Calu3 (cell line): ENCODE measurements around the gene FSIP1. TPM values are rescaled to one million over a fixed set of nuclear protein-coding genes. Genes with fewer than 3 reads are reported as not detected.

Experiments used
- BruUV-seq: library from RNA; stranded (reverse); fragments of 400-500 nt; replicated peaks from 2 replicates; lab custom pipeline; 2021; lab: Mats Ljungman, UMichigan
- CTCF ChIA-PET: fragments of 300-600 bp; sonication (Branson Sonifier 250); formaldehyde crosslinking; loops from one replicate; lab custom pipeline; 2022; ENCODE audit warnings: antibody characterized with exemption; lab: Charles Lee
- DNase-seq: peaks from one replicate; pipeline ENCODE4 v3.0.0; 2022
- H3K27ac Mint-ChIP-seq: one replicate; pipeline ENCODE4 v1.8.0; 2022; ENCODE audit warnings: mixed read lengths; ENCODE audit not compliant: unreplicated experiment
- H3K27me3 Mint-ChIP-seq: one replicate; pipeline ENCODE4 v1.8.0; 2022; ENCODE audit warnings: mixed read lengths; ENCODE audit not compliant: unreplicated experiment
- H3K36me3 Mint-ChIP-seq: one replicate; pipeline ENCODE4 v1.8.0; 2022; ENCODE audit warnings: mild to moderate bottlenecking, moderate library complexity, mixed read lengths; ENCODE audit not compliant: insufficient read depth, unreplicated experiment
- H3K4me1 Mint-ChIP-seq: one replicate; pipeline ENCODE4 v1.8.0; 2022; ENCODE audit warnings: mild to moderate bottlenecking, low read depth, mixed read lengths; ENCODE audit not compliant: unreplicated experiment
- H3K4me3 Mint-ChIP-seq: one replicate; pipeline ENCODE4 v1.8.0; 2022; ENCODE audit warnings: mild to moderate bottlenecking, low read depth, moderate library complexity, mixed read lengths; ENCODE audit not compliant: unreplicated experiment
- H3K9me3 Mint-ChIP-seq: one replicate; pipeline ENCODE4 v1.8.0; 2022; ENCODE audit warnings: low read depth, mixed read lengths; ENCODE audit not compliant: unreplicated experiment
- intact Hi-C: fragments of 100-400 bp; cut with micrococcal nuclease; formaldehyde crosslinking; loops from one replicate; pipeline ENCODE4 v1.10.0; 2022; ENCODE audit not compliant: unreplicated experiment
- total RNA-seq: library from RNA; stranded (reverse); gene quantifications from 2 replicates; pipeline ENCODE4 v1.2.3, GENCODE V29; 2022
- TF ChIP-seq, protein P1 (sequence below): fragments of 200-600 bp; IDR thresholded peaks from one replicate; pipeline ENCODE4 v1.8.0; 2022; ENCODE audit warnings: antibody characterized with exemption; ENCODE audit not compliant: unreplicated experiment

The FSIP1 gene
- total RNA-seq, 1 experiment from 2014 or later: 0.28 TPM

DNA sequence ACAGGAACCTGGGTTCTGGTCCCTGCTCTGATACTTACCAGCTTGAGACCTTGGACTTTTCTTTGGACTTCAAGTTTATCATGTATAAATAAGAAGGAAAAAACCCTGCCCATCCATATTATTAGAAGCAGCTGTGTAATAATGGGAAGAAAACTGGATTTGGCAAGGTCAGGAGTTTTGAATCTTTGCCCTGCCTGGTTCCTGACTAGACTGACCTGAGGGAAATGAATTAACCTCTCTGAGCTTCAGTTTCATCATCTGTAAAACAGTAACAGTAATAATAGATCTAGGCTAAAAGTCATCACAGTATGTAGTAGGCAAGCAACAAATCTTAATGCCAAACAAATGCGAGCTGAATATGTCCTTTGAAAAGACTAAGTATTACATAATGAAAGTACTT lies 68.8 kb downstream of the FSIP1 start:
- Mint-ChIP-seq H3K27me3 (no peaks in the 10 kb centered on the region), H3K27ac (no peak overlapping the region), H3K9me3 (no peaks in the 10 kb centered on the region), H3K4me1 (no peaks in the 10 kb centered on the region), H3K4me3 (no peak overlapping the region), H3K36me3 (no peaks in the 10 kb centered on the region)
- intact Hi-C loops: no loop called here
- CTCF ChIA-PET: no interaction called here
- TF ChIP-seq, protein P1, sequence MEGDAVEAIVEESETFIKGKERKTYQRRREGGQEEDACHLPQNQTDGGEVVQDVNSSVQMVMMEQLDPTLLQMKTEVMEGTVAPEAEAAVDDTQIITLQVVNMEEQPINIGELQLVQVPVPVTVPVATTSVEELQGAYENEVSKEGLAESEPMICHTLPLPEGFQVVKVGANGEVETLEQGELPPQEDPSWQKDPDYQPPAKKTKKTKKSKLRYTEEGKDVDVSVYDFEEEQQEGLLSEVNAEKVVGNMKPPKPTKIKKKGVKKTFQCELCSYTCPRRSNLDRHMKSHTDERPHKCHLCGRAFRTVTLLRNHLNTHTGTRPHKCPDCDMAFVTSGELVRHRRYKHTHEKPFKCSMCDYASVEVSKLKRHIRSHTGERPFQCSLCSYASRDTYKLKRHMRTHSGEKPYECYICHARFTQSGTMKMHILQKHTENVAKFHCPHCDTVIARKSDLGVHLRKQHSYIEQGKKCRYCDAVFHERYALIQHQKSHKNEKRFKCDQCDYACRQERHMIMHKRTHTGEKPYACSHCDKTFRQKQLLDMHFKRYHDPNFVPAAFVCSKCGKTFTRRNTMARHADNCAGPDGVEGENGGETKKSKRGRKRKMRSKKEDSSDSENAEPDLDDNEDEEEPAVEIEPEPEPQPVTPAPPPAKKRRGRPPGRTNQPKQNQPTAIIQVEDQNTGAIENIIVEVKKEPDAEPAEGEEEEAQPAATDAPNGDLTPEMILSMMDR: no peak
- no TSS peak for BruUV-seq
- no peak for DNase-seq

DNA sequence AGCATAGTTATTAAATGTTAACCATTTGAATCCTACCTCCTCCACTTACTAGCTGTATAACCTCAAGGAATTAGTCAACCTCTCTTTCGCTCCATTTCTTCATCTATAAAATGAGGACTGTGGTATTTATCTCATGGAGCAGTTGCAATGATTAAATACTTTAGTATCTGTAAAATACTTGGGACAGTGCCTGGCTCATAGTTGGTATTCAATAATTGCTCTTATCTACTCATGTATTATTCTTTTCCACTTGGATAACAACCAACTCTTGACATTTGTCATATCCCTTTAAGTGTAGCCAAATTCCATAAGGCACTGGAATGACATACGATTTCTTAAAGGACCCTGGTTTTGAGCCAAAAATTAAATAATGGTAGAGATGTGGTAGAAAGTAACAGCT lies 72.0 kb downstream of the FSIP1 start:
- CTCF ChIA-PET: no interaction called here
- Mint-ChIP-seq H3K9me3 (no peaks in the 10 kb centered on the region), H3K27ac (no peak overlapping the region), H3K27me3 (no peaks in the 10 kb centered on the region), H3K4me1 (no peaks in the 10 kb centered on the region), H3K36me3 (no peaks in the 10 kb centered on the region), H3K4me3 (no peak overlapping the region)
- DNase-seq: no peak
- intact Hi-C loops: no loop called here
- BruUV-seq: no TSS peak
- TF ChIP-seq, protein P1: no peak

DNA sequence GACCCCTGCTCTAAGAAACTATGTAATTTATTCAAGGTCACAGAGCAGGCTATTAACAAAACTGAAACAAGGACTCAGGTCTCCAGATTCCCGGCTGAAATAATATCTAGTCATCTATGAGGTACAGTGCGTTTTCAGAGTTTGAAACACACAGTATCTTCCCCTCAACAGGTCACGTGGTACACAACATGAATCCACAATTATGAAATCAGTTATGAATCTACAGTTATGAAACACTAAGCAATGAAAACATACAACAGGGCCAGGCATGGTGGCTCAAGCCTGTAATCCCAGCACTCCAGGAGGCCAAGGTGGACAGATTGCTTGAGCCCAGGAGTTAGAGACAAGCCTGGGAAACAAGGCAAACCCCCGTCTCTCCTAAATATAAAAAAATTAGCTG lies 72.7 kb downstream of the FSIP1 start:
- no TSS peak for BruUV-seq
- Mint-ChIP-seq H3K9me3 (no peaks in the 10 kb centered on the region), H3K4me1 (no peaks in the 10 kb centered on the region), H3K27ac (no peak overlapping the region), H3K36me3 (no peaks in the 10 kb centered on the region), H3K27me3 (no peaks in the 10 kb centered on the region), H3K4me3 (no peak overlapping the region)
- intact Hi-C loops: no loop called here
- DNase-seq: no peak
- TF ChIP-seq, protein P1: no peak
- CTCF ChIA-PET: no interaction called here

DNA sequence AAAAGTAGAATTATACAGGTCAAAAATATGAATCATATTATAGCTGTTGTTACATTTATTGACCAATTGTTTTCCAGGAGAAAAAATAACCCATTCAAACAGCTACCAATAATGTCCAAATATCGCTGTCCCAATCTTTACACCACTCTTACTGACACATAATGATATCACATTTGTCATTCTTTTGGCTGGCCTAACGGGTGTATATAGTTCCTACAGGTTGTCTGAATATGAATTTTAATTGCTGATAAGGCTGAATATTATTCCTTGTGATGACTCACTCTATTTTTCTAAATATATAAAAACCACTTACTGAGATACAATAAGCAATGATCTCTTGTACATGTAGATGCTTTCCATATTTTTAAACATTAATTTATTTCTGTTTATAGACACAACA lies 76.4 kb downstream of the FSIP1 start:
- H3K9me3 Mint-ChIP-seq: no peaks in the 10 kb centered on the region
- DNase-seq: no peak
- no TSS peak for BruUV-seq
- H3K36me3 Mint-ChIP-seq: no peaks in the 10 kb centered on the region
- H3K4me3 Mint-ChIP-seq: no peak overlapping the region
- no peaks in the 10 kb centered on the region for H3K27me3 Mint-ChIP-seq
- no peak overlapping the region for H3K27ac Mint-ChIP-seq
- TF ChIP-seq, protein P1: no peak
- intact Hi-C loops: no loop called here
- CTCF ChIA-PET: no interaction called here
- H3K4me1 Mint-ChIP-seq: no peaks in the 10 kb centered on the region

DNA sequence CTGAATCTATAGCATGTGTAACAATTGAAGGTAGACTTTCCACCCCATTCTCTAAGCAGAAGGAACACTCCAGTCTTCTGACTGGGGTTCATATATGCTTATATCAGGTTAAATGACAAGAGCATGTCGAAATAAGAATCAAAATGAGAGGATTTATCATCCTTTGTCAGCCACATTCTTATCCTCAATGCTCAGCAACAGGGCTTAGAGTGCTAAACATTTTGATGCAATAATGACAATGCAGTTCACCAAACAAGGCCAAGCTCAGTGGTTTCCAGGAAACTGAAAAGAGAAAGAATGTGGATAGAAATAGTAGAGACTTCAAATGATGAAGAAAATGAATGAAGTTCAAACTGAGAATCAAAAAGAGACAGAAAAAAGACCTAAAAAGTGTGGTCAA lies 78.0 kb downstream of the FSIP1 start:
- no peak overlapping the region for H3K27ac Mint-ChIP-seq
- TF ChIP-seq, protein P1: no peak

More for the DNA sequence above, 78.0 kb downstream of the FSIP1 start:
- intact Hi-C loops: no loop called here
- Mint-ChIP-seq H3K4me3 (no peak overlapping the region), H3K4me1 (no peaks in the 10 kb centered on the region), H3K9me3 (no peaks in the 10 kb centered on the region), H3K27me3 (no peaks in the 10 kb centered on the region), H3K36me3 (no peaks in the 10 kb centered on the region)
- no peak for DNase-seq
- CTCF ChIA-PET: no interaction called here
- BruUV-seq: no TSS peak
